Measurements from ENCODE around the gene PDIA6.
"Not testable (repeated sequence)": the region's sequence is repeated elsewhere in the genome, so short reads cannot be mapped to it uniquely, and the experiment has no call there.

Gene PDIA6

DNA sequence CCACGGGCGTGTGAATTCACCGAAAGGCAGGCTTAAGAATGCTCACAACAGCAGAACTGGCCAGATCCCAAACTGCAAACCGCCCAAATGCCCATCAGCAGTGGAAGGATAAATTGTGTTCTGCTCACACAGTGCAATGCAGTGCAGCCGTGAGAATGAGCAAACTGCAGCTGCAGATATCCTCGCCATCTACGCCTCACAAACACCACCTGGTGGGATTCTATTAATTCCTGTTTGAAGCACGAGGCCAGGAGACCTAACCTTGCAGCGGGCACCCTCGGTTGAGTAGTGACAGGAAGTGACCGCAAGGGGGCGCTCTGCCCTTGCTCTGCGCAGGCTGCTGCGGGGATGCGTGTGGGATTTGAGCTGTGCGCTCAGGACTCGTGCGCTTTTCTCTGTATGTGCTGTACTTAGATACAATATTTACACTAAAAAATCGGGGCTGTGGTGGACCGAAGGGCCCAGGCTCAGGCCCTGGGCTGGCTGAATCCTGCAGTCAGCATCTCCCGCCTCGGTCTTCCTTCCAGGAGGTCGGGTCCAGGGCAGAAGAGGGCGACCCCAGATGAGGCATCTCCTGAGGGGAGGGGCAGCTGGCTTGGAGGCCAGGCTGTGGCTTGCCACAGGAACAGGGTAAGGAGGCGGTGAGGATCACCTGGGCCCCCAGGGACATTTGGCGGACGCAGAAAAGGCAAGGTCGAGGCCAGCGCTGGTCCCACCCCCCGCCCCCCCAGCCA lies 19.8 kb upstream of the PDIA6 start:
- no peak for DNase-seq

DNA sequence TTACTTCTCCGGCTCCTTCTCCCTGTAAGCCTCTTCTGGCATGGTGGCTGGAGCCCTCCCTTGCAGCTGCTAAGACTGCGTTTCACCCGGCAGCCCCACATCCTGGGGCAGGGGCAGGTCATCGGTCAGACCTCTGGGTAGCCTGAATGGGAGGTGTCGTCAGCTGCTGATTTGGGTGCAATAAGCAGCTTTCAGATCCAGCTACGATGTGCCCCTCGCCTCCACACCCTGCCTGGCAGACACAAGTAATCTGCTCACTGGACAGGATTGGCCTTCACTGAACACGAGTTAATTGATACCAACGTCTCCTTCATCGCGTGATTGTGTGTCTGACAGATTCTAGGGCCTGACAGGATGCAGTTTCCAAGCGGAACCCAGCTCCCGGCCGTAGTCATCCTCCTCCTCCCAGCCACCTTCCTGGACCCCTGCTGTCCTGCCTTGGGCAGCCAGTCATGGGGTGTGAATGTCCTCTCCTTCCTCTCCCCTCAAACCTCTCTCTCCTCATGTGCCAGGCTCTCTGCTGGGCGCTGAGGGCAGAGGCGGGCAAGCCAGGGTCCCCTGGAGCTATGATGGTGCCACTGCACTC lies 18.9 kb upstream of the PDIA6 start:
- no peak for DNase-seq

DNA sequence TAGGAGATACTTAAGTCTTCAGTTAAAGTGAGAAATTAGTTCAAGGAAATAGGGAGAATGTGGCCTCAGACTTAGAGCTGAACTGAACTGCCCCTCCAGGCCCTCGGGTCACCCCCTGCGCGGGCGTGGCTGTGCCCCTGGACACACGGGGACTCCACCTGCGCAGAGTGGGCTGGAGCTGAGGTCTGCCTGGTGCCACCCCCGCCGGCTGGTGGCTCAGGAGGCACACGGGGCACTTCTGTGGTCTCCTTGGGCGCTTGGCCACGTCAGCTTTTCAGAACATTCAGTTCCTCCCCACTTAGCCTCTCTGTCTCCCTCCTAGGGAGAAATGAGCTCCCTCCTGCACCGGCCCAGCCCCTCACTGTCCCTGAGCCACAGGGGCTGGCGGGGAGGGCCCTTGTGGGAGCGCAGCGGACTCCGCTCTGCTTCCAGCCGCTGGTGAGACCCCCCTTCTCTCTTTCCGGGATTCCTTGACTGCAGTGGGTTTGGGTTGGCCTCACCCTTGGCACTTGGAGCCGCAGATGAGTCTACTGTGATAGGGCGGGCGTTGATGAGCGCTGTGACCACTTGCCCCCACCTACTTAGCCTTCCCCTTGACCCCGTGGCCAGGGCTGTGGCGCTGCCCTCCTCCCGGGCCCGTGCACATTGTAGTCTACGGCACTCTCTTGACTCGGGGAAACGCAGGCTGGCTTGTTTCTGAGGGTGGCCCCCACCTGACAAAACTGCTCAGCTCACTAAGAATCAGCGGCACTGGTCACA lies 18.2 kb upstream of the PDIA6 start:
- DNase-seq = no peak

DNA sequence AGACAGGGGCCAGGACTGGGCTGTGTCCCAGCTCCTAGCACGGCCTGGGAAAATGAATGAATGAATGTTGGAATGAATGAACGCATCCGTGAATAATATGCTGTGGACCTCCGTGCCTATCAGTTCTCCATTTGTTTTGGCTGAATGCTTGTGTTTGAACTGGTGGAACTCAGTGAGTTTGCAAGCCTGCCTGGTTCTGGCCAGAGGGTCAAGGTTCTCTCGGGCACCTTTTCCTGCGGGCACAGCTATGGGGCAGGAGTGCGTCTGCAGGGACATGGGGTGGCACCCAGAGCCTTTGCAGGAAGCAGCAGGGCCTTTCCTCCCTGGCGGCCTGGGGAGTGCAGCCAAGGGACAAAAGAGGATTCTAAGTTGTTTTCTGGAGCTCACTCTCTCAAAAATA lies 17.6 kb upstream of the PDIA6 start:
- no peak for DNase-seq

DNA sequence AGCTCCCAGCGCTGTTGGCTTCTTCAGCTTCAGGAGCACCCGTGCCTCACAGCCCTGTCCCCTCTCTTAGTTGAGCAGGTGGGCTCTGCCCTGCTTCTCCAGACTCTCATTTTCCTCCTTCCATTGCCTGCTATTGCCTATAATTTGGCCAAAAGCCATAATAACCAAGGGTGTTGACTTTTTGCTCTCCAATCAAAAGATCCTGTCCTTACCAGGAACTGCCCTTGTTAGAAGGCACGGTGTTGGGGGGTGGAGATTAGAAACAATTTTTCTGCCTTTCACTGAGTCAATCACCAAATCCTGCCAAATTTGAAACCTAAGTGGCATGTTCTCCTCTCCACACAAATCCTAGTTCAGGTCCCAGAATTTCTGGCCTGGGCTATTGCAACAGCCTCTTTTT lies 16.7 kb upstream of the PDIA6 start:
- no peak for DNase-seq

DNA sequence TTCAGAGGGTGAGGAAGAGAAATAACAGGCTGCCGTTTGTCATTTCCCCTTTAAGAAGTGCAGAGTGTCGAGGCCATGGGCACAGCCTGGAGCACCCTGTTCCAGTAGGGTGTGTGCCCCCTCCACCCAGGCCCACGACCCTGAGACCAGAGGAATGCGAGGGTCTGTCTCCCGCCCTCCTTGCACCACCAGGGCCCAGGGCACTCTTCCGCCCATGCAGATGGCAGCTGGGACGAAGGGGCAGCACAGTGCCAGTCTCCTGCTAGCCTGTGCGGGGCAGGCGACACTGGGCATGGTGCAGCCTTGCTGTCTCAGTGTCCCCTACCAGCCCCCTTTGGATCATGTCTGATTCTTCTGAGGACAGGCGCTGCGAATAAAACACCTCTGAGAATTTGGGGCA lies 15.8 kb upstream of the PDIA6 start:
- no peak for DNase-seq

DNA sequence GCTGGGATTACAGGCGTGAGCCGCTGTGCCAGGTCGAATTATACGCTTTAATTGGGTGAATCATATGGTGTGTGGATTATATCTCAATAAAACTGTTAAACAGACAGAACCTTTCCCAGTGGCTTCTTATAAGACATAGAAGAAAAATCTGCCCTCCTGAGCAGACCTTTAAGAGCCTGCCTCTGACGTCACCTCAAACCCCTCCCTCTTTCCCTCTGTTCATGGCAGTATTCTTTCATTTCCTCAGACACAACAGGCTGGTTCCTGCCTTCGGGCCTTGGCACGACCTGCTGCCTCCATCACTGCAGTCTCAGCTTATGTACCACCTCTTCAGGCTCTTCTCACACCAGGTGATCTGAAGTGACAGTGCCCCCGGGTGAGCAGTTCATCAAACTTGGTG lies 14.0 kb upstream of the PDIA6 start:
- no peak for DNase-seq

DNA sequence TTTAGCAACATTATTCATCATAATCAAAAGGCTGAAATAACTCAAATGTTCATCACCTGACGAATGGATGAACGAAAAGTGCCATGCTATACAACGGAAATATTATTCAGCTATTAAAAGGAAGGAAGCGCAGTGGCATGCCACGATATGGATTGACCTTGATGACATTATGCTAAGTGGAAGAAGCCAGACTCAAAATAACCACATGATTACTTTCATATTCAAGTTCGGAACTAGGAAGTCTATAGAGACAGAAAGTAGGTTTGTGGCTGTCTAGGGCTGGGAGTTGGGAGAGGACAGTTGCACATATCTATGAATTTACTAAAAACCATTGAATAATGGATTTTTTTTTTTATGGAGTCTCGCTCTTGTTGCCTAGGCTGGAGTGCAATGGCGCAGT lies 13.4 kb upstream of the PDIA6 start:
- no peak for DNase-seq

DNA sequence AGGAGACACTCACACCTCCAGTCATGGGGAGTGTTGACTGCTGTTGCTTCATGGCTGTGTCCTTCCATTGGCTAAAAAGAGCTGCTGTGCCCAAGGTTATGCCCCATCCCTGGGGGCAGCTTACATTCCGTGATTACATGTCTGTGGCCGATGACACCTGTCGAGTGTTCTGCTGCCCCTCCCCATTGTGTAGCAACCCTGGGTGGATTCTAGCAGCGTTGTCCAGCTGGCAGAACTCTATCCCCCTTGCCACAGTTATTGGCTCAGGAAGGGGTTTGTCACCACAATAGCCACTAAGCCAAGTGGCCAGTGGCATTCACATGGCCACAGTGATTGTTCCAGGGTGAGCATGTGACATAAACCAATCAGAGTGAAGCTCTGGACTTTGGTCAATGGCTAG lies 11.6 kb upstream of the PDIA6 start:
- DNase-seq = no peak

DNA sequence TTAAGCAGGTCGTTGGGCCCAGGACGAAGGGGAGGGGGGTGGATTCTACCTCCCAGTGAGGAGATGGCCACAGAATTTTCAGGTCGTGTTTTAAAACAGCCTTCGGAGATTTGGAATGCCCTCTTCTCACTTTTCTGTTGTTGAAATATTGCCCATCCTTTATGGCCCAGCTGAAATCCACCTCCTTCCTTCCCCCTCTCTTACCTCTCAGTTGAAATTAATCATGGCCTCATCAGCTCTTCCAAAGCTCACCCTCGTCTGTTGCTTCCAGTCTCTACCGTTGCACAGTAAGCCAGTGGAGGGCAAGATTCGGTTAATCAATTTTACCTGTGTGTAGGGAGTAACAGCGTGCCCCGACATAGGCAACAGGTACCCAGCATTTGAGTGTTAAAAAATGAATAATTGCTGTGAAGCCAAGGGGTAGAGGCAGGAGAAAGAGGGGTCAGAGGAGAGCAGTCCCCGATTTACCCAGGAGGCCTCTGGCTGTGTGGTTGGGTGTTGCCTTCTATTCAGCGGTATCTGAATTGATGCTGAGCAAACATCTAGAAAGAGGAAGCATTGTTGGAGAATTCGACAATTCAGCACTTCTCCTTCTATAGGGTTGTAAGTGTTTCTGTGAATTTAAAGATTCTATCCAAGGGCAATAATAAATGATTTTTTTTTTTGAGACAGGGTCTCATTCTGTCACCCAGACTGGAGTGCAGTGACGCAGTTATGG lies 8.6 kb upstream of the PDIA6 start:
- no peak for DNase-seq

DNA sequence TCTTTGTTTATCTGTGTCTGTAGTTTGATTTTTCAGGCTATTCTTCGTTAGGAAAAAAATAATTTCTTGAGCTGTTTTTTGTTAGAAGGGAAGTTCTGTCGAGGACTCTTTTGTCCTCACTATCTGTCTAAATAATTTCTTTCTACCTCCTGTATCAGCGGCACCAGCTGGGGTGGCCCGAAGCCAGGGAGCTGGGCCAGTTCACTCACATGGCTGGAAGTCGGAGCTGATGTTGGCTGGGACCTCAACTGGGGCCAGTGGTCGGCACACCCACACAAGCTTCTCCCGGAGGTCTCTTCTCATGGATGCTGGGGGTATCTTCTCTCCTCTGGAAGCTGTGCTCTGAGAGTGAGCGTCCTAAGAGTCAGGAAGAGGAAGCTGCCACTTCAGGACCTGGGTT lies 8.0 kb upstream of the PDIA6 start:
- DNase-seq = no peak

DNA sequence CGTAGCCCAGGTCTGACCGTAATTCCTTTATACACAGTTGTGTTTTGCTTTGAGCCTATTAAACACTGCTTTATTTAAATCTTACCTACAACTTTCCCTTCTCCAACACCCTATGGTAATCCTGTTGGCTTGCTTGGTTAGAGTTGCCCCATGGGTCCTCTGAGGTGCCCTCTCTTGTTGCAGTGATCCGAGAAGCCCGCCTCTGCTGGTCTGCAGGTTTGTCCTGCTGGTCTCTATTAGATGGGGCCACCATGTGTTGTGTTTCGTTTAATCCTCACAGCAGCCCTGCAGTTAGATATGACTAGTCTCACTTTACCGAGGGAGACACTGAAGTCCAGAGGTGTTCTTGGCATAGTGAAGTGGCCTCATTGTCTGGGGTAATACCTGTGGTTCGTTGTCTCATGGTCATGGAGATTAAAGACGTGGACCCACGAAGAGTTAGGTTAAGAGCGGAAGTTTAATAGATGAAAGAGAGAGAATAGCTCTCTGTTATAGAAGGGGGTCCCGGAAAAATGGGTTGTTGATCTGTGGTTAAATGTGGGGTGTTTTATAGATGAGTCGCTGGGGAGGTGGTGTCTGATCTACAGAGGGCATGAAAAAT lies 7.2 kb upstream of the PDIA6 start:
- DNase-seq = no peak

DNA sequence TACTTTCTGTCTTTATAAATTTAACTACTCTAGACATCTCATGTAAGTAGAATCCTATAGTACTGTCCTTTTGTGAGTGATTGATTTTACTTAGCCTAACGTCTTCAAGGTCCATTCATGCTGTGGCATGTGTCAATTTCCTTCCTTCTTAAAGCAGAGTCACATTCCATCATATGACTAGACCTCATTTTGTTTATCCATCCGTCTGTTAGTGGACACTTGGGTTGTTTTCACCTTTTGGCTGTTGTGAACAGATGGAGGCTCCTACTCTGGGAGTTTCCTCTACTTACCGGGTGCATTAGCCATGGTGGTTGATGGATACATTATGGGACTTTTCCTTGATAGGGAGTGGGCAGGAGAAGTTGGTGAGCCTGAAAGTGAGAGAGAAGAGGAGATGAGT lies 6.4 kb upstream of the PDIA6 start:
- DNase-seq = no peak

DNA sequence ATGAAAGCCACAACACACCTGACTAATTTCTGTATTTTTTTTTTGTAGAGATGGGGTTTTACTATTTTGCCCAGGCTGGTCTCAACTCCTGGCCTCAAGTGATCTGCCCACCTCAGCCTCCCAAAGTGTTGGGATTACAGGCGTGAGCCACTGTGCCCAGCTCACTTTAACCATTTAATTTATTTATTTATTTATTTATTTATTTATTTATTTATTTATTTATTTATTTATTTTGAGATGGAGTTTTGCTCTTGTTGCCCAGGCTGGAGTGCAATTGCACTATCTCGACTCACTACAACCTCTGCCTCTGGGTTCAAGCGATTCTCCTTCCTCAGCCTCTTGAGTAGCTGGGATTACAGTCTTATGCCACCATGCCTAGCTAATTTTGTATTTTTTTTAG lies 5.7 kb upstream of the PDIA6 start:
- DNase-seq = not testable (repeated sequence)

DNA sequence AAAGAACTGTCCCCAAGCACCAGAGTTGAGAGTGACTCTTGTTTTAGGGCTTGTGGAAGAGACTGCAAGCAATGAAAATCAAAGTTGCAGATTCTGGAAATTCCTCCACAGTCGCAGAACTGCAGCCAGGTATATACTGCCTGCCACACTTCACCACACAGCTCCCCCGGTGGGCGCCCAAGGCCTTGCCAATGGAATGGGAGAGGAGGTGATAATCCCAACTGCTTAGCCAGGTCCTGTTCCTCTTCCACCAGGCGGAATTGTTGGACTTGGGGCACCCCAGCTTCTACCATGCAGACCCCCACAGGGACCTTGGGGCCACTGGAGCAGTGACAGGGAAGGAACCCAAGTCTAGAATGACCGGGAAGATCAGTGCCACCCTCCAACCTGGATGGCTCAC lies 4.8 kb upstream of the PDIA6 start:
- no peak for DNase-seq

DNA sequence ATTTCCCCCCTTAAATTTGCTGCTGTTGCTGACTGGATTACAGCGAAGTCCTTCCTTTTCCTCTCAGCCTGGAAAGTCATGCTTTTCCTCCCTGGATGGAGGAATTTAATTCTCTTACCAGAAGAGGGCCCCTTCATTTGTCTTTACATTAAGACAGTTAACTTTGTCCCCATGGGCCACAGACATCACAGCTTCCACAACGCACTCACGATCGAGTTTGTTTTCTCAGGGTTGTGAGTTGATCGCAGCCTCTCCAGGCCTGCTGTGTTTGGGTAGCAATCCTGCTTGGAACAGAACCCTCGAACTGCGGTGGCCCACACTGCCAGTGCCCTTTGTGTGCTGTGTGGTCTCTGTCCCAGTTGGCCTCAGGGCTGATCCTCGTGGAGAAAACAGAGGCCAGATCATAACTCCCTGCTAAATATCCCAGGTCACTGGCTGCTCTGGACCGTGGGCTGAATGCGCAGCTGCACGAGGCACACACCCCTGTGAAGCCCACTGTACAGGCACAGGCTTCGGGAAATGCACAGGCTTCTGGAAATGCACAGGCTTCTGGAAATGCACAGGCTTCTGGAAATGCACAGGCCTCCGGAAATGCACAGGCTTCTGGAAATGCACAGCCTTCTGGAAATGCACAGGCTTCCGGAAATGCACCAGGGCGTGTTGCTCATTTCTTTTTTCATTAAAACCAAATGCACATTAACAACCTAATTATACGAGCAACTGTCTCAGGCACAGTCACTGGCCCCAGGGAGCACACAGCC lies 2.2 kb upstream of the PDIA6 start:
- DNase-seq = no peak

DNA sequence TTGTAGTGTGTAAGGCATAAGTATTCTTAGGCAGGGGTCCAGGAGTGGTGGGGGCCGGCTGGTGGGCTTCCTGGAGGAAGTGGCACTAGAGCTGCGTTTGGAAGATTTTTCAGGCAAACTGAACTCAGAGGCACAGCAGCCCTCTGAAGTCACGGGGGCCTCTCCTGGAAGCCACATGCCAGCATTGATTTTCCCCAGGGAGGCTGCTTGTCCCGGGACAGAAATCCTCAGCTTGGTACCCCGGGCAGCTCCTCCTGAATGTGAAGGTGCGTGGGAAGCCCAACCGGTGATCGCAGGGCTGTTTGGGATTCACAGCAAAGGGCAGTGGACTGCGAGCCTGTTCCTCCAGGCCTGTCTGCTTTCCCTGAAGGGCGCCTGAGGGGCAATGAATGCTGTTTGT lies 1.6 kb upstream of the PDIA6 start:
- no peak for DNase-seq

DNA sequence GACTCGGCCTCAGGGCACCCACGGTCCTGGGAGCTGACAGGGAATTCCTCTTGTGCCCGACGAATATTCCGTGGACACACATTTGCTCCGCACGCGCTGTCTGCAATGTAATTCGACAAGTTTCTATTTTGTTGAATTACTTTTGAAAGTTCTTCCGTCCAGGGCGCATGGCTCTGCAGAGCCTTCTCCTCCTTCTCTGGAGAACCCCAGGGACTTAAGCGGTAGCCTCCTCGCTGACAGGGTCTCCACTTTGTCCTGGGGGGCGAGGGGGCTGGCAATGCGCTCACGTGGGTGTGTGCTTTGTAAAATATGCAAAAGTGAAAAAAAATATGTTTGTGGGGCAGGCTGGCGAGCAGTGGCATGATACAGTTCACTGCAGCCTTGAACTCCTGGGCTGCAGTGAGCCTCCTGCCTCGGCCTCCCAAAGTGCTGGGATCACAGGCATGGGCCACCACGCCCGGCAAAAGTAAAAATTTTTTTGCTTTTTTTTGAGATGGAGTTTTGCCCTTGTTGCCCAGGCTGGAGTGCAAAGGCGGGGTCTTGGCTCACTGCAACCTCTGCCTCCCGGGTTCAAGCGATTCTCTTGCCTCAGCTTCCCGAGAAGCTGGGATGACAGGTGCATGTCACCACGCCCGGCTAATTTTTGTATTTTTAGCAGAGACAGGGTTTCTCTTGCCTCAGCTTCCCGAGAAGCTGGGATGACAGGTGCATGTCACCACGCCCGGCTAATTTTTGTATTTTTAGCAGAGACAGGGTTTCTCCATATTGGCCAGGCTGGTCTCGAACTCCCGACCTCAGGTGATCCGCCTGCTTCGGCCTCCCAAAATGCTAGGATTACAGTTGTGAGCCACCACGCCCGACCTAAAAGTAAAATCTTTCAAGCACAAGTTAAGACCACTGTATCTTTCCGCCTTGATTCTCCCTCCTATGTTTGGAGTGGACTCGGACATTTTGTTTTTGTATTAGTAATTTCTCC lies 866 bp upstream of the PDIA6 start:
- DNase-seq = not testable (repeated sequence)

DNA sequence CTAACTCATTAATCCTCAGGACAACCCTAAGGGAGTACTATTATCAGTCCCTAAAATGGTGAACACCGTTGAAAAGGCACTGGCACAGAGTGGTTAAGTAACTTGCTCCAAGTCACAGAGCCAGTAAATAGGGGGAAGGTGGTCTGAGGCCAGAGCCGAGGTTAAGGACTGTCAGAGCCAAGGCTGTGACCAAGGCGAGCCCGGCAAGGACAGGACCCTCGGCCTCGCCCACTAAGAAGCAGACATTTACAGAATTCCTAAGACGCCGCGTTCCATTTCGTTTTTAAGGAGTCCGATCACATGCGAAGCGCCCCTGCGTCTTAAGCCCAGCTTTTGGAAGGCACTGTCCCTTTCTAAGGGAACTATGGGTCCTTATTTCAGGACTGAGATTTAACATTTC lies 1.1 kb downstream of the PDIA6 start:
- no peak for DNase-seq

DNA sequence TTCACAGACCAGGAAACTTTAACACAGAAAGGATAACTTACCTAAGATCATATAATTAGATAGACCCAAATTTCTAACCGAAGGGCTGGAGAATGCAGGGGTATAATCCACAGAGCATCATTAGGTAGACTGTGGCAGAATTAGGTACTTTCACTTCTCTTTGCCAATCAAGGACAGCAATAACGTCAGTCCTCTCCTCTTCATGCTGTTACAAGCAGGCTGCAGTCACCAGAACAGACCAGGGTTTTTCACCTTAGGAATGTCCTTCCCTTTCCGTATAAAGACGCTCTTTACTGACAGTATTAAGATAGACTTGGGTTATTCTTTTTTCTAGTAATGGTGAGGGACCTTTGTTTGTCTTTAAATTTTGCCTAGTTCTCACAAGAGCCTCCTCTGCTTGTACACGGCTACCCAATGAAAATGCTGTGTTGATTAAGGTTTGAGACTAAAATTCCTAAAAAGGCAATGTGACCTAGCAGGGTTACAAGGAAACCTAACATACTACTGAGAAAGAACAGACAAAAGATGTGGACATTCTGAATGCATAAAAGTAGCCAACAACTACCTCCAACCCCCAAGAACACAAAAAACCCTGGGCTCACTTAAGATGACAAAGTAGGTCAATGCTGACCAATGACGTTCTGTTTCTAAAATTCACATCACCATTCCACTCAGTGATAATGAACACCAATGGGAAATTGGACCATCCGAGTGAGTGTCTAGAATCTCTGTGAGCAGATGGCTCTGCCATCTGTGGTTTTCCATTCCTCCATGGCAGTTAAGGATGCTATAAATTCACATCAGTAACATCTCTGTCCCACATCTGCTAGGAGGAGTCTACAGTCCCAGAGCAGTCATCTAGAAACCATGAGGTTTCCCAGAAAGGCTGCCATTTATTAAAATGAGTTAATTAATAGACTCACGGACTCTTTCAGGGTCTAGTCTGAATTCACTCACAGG lies 2.1 kb downstream of the PDIA6 start:
- DNase-seq = no peak
